HG03521 (cell line): ENCODE results near the gene CTNND2.

Experiments
- ATAC-seq: cut with Tn5 transposase; IDR thresholded peaks from one replicate; pipeline ENCODE4 v1.9.1; 2021; ENCODE audit warnings: mild to moderate bottlenecking, moderate library complexity; ENCODE audit not compliant: unreplicated experiment

CTNND2 gene

GRCh38 chr5:11056560-11056959 lies 847.7 kb downstream of the CTNND2 start:
- no peak for ATAC-seq

GRCh38 chr5:11054014-11054413 lies 850.2 kb downstream of the CTNND2 start:
- no peak for ATAC-seq

- ATAC-seq, result no peak
These were observed 851.4 kb downstream of the CTNND2 start for GRCh38 chr5:11052871-11053270.

DNA sequence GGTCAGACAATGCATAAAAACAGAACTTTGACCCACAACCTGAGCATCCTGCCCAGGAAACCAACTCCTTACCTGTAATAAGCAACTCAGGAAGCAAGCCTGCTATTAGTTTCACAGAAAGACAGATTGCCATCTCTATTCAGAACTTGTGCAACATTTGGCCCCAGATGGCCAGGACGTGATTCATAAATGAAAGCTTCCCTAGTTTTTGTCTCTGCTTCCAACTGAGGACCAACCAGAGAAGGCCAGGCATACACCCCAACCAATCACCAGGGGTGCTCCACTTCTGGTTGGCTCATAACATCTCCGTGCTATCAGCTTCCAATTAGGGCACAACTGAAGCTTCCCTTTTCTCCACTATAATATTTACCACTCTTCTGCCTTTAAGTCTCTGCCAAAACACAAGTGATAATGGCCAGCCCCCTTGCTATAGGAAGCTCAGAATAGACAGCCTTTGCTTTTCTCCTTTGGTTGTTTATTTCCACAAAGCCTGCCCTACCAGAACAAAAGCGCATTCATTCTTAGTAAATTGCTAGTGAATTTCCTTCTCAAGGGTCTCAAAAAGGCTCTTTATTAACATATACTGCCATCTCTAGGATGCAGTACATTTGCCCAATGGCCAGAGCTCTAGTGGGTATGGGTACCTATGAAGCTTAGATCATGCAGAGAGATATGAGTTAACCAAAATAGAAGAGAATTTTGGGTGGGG lies 853.5 kb downstream of the CTNND2 start:
- ATAC-seq, result no peak

GRCh38 chr5:11048760-11049159 lies 855.5 kb downstream of the CTNND2 start:
- no peak for ATAC-seq

DNA sequence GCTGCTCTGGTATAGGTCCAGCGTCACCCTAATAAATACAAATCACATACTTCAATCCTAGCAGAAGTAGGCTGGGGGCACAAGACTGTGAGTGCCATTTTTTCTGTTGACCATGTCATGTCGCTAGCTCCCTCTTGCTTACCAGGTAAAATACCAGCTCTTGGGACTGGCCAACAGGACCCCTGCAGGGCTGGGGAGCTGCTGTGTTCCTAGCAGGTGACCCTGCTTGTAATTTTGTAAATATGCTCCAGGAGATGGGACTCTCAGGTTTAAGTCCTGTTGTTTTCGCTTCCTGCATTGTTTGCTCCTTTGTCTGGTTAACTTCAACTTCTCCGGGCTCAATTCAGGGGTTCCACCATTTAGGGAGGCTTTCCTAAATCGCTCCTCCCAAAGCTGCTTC lies 856.6 kb downstream of the CTNND2 start:
- no peak for ATAC-seq

- ATAC-seq, result no peak
These were observed 857.2 kb downstream of the CTNND2 start for GRCh38 chr5:11047030-11047429.

DNA sequence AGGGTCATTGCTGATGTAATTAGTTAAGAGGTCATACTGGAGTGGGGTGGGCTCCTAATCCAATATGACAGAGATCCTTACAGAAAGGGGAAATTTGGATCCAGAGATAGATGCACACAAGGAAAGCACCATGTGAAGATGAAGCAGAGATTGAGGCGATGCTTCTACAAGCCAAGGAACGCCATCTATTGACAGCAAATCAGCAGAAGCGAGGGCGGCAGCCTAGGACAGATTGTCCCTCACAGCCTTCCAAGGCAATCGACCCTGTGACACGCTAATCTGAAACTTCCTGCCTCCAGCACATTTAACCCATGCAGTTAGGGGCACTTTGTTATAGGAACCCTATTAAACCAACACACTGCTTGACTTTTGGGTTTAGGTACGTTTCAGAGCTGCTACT lies 858.1 kb downstream of the CTNND2 start:
- no peak for ATAC-seq

GRCh38 chr5:11045411-11045810 lies 858.8 kb downstream of the CTNND2 start:
- no peak for ATAC-seq

DNA sequence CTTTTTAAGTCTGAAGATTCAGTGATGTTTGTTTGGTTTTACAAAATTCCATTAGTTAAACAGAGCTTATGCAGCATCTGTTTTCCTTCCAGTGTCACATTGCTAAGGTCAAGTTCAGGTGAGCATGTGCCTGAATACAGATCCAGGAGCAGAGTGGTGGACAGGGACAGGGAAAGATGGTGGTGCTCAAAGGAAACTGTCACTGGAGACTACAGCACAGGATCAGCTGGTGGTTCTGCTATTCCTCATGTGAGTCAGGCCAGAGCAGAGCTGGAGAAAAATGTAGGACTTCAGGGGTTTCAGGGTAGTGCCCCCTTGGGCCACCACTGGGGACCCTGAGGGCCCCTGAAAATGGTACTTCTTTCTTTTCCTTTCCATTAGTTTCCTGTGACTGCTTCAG lies 859.7 kb downstream of the CTNND2 start:
- no peak for ATAC-seq

DNA sequence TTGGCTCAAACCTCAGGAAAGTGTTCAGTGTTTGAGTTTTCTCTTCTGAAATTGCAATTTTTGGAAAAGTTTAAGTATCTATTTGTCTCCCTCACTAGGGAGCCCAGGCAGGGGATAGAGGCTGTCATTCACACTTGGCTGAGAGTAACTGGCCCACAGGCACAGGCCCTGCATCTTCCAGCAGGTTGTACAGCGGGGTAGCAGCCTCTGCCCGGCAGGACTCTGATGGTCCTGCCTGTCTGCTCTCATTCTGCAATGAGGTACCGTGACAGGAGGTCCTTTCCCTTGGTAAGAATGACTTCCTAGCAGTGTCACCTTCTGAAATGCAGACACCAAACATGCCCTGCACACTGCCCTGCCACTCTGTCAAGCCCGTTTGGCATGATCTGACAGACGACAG lies 860.4 kb downstream of the CTNND2 start:
- no peak for ATAC-seq

GRCh38 chr5:11040345-11040744 lies 863.9 kb downstream of the CTNND2 start:
- no peak for ATAC-seq

DNA sequence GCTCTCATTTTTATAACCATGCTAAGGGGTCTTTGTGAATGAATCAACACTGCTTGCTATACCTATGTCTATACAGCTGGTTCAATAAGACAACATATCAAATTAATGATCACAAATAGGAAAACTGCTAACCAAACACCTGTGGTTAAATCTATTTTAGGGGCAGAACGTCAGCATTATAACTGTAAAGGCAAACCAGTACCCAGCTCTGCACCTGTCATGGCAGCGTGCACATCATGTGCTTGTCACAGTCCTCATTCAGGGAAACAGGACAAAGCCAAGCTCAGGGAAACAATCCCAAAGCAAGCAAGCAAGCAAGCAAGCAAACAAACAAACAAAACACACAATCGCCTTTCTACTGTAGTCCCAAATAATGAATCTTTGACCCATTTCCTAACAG lies 865.5 kb downstream of the CTNND2 start:
- no peak for ATAC-seq

- no peak for ATAC-seq
These were observed 866.3 kb downstream of the CTNND2 start for GRCh38 chr5:11037941-11038340.

DNA sequence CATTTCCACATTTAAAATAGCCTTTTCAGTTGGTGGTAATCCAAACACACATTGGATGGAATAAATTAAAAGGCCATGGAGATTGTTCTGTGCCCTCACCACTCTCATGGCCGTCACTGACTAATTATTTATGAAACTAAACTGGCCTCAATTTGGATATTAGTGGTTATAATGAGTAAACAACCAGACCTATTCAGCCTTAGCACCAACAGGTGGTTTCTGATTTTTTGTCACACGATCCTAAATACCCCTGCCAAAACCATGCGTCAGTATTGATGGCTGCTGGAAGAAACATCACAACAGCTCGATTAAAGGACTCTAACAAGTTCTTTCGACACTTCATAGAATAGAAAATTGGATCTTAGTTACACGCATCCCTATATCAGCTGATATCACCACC lies 867.2 kb downstream of the CTNND2 start:
- ATAC-seq, result peak; percentile 44

DNA sequence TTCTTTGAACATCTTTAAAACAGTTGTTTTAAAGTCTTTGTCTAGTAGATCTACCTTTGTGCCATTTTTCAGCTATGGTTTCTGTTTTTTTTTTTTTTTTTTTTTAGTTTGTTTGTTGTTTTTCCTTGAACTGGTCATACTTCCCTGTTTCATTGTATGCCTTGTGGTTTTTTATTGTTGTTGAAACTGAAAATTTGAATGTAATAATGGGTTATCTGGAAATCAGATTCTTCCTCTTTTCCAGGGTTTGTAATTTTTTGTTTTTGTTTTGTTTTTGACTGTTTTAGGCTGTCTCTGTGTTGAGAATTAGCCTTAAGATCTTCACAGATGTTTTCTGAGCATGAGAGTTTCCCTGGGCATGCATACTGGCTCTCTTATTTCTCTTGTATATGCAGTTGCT lies 873.6 kb downstream of the CTNND2 start:
- no peak for ATAC-seq

DNA sequence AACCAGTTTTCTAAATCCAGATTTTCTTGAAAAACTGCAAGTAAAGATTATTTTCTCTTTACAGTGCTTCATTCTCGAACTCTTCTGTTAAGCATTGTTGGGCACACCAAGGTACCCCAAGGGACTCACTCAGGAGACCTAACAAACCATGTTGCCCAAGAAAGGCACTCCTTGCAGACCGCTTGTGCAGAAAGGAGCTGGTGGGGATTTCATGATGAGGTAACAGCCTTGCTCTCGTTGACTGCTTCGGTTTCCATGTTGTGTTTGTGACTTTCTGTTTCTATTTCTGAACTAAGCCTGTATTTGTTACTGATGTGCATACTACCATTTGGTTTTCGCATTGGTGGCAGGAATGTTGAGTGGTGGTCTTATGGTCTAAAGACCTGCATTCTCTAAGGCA lies 876.6 kb downstream of the CTNND2 start:
- peak; percentile 81 for ATAC-seq

- no peak for ATAC-seq
These were observed 877.7 kb downstream of the CTNND2 start for GRCh38 chr5:11026543-11026942.

DNA sequence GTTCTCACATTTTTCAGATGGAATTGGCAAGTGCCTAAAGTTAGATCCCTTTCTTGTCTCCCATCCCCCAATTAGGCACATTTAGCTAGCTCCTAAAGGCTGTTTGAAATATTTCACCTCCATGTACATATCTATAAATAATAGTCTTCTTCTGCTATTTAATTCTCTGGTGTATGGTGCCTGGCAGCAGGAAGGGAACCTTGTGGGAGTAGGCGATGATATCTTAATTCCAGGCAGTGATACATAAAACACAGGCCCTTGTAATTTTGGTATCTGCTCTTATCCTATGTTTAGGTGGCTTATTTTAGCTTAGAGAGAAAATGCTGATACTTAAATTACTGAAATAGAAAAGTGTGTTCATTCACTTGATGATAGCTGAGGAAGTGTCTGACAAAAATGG lies 880.3 kb downstream of the CTNND2 start:
- ATAC-seq, result no peak

DNA sequence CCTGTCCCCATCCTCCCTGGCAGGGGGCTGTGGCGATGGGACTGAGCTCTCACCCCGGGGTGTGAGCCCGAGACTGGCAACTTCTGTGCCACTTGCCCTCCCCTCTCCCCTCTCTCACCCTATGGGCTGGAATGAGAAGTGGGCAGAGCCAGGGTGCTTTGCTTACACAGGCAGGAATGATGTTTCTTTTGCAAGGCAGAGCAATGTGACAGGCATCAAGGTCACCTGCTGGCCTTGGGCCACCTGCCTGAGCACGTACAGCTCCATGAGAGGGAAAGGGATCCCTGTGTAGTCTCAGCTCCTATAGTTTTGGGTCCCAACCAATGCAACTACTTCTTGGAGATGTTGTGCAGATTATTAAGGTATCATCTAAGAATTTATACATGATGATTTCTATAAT lies 890.5 kb downstream of the CTNND2 start:
- no peak for ATAC-seq

- ATAC-seq, result no peak
These were observed 892.0 kb downstream of the CTNND2 start for GRCh38 chr5:11012295-11012694.

- ATAC-seq, result no peak
These were observed 893.6 kb downstream of the CTNND2 start for GRCh38 chr5:11010429-11011210.

GRCh38 chr5:11009576-11009975 lies 894.7 kb downstream of the CTNND2 start:
- no peak for ATAC-seq
